ENCODE results near the gene ZNF74. TPM values are rescaled to one million over a fixed set of nuclear protein-coding genes. Genes with fewer than 3 reads are reported as not detected.

ZNF74 gene
- total RNA-seq, 1 experiment from 2014 or later = 11.1 TPM

DNA sequence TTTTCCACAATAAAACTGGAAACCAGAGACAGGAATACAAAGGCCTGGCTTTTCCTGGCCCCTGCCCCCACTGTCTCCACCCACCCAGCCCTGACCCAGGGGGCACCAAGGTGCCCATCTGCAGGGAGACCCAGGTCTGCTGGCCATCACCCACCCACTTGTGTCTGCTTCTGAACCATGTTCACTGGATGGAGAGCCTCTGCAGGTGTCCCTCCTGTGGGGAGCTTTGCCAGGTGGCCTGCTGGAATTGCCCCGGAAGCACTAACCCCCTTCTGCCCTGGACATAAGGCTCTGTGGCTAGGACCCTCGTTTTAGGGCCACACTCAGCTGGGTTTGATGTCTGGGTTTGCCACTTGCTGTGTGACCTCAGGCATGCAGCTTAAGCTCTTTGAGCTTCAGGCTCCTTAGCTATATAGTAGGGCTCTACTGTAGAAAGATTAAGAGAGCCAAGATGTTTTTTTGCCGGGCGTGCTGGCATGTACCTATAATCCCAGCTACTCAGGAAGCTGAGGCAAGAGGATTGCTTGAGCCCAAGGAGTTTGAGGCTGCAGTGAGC, 39.8 kb downstream of the ZNF74 start:
- no TSS peak for BruUV-seq (replicated peaks)
- H3K27ac Mint-ChIP-seq (ENCODE audit: unreplicated experiment) = no peak overlapping the region

DNA sequence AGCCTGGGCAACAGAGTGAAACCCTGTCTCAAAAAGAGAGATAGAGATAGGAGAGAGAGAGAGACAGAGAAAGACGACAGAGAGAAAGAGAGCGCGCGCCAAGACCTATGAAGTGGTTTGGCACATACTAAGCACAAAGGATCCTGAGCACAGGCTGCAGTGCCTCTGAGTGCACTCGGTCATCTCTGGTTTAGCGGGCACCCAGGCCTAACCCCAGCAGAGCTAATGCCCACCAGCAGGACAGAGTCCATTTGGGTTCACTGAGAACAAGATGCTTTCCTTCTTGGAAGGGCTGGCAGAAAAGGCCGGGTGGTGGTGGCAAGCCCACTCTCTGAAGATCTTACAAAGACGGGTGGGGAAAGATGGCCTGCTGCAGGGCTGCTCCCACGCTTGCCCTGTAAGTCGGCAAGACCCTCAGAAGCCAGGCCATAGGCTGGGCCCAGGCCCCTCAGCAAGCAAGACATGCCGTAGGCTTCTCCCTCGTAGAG, 40.4 kb downstream of the ZNF74 start:
- no peak for DNase-seq
- CTCF ChIA-PET = interaction anchor here (1.0 kb wide), 1 partner anchor 16 kb away, joined by 3 read pairs; no protein-coding TSS in a partner anchor
- no peaks in the 10 kb centered on the region for H3K9me3 Mint-ChIP-seq (ENCODE audit: low read depth, unreplicated experiment)
- H3K27ac Mint-ChIP-seq (ENCODE audit: unreplicated experiment) = no peak overlapping the region
- H3K27me3 Mint-ChIP-seq (ENCODE audit: unreplicated experiment) = peaks cover 78% of the 10 kb centered on the region
- H3K4me3 Mint-ChIP-seq (ENCODE audit: low read depth, unreplicated experiment) = no peak overlapping the region
- no TSS peak for BruUV-seq (replicated peaks)
- peaks cover 18% of the 10 kb centered on the region for H3K36me3 Mint-ChIP-seq (ENCODE audit: insufficient read depth, unreplicated experiment)
- H3K4me1 Mint-ChIP-seq (ENCODE audit: low read depth, unreplicated experiment) = peaks cover 9% of the 10 kb centered on the region
- intact Hi-C loops (cut with micrococcal nuclease; ENCODE audit: unreplicated experiment) = no loop called here
- TF ChIP-seq, protein P1, sequence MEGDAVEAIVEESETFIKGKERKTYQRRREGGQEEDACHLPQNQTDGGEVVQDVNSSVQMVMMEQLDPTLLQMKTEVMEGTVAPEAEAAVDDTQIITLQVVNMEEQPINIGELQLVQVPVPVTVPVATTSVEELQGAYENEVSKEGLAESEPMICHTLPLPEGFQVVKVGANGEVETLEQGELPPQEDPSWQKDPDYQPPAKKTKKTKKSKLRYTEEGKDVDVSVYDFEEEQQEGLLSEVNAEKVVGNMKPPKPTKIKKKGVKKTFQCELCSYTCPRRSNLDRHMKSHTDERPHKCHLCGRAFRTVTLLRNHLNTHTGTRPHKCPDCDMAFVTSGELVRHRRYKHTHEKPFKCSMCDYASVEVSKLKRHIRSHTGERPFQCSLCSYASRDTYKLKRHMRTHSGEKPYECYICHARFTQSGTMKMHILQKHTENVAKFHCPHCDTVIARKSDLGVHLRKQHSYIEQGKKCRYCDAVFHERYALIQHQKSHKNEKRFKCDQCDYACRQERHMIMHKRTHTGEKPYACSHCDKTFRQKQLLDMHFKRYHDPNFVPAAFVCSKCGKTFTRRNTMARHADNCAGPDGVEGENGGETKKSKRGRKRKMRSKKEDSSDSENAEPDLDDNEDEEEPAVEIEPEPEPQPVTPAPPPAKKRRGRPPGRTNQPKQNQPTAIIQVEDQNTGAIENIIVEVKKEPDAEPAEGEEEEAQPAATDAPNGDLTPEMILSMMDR (IDR thresholded peaks at IDR 0.05; ENCODE audit: unreplicated experiment) = no peak

More for the DNA sequence above, 39.8 kb downstream of the ZNF74 start:
- no peak overlapping the region for H3K4me3 Mint-ChIP-seq (ENCODE audit: low read depth, unreplicated experiment)
- intact Hi-C loops (cut with micrococcal nuclease; ENCODE audit: unreplicated experiment) = no loop called here
- CTCF ChIA-PET = interaction anchor here (1.0 kb wide), 1 partner anchor 15 kb away, joined by 3 read pairs; no protein-coding TSS in a partner anchor
- DNase-seq = no peak
- H3K27me3 Mint-ChIP-seq (ENCODE audit: unreplicated experiment) = peaks cover 78% of the 10 kb centered on the region
- H3K9me3 Mint-ChIP-seq (ENCODE audit: low read depth, unreplicated experiment) = no peaks in the 10 kb centered on the region
- peaks cover 18% of the 10 kb centered on the region for H3K36me3 Mint-ChIP-seq (ENCODE audit: insufficient read depth, unreplicated experiment)
- TF ChIP-seq, protein P1 (IDR thresholded peaks at IDR 0.05; ENCODE audit: unreplicated experiment) = no peak
- H3K4me1 Mint-ChIP-seq (ENCODE audit: low read depth, unreplicated experiment) = peaks cover 9% of the 10 kb centered on the region

DNA sequence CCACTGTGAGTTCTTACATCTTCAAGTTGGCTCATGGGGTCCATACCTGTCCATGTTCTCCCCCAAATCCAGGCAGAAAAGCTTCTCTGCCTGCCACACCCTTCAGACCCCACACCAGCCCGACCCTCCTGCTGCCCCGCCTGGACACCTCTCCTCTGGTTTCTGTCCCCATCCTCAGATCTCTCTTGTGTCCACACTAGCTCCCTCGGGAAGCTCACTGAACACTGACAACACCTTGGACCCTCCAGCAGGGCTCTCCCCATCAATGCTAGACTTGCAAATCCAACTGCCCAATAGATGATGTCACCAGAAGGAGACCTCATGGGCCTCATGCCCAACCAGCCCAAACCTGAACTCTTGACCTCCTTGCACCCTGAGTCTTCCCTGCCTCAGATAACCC, 40.8 kb downstream of the ZNF74 start:
- Mint-ChIP-seq H3K4me1 (ENCODE audit: low read depth, unreplicated experiment) (peaks cover 9% of the 10 kb centered on the region), H3K27me3 (ENCODE audit: unreplicated experiment) (peaks cover 78% of the 10 kb centered on the region), H3K4me3 (ENCODE audit: low read depth, unreplicated experiment) (no peak overlapping the region), H3K36me3 (ENCODE audit: insufficient read depth, unreplicated experiment) (peaks cover 18% of the 10 kb centered on the region), H3K27ac (ENCODE audit: unreplicated experiment) (no peak overlapping the region), H3K9me3 (ENCODE audit: low read depth, unreplicated experiment) (no peaks in the 10 kb centered on the region)
- TF ChIP-seq, protein P1 (IDR thresholded peaks at IDR 0.05; ENCODE audit: unreplicated experiment) = no peak
- BruUV-seq (replicated peaks) = no TSS peak
- intact Hi-C loops (cut with micrococcal nuclease; ENCODE audit: unreplicated experiment) = no loop called here
- CTCF ChIA-PET = no interaction called here
- DNase-seq = no peak

DNA sequence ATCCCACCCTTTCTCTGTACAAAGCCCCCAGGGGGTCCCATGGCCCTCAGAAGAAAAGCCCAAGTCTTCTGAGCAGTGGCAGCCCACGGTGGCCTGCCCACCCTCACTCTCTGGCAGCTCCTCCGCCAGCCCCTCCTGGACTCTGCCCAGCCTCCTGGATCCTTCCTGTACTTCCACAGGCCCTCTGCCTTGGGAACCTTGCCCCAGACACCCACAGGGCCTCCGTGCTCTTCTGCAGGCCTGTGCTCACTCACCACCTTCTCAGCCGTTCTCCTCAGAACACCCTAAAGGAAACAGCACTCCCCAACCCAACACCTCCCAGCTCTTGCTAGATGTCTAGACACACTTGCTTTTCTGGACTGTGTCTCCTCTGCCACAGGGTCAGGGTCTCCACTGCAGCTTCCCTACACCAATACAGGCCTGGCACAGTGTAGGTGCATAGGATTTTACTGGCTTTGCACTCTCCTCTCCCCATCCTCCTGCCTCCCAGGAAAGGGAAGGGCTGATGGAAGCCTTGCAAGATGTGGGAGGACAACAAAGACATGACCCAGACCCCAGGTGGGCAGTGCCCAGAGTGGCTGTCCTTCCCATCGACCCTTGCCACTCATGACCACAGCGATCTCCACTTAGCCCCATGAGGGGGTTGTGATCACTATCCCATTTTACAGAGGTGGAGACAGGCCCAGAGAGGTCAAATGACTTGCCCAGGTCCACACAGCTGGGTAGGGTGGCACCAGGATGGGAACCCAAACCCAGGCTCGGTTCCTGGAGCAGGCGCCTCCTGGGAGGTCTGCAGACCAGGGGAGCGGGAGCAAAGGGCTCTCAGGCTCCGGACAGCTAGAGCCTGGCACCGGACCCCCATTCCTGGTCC, 41.7 kb downstream of the ZNF74 start:
- Mint-ChIP-seq H3K4me1 (ENCODE audit: low read depth, unreplicated experiment) (peaks cover 9% of the 10 kb centered on the region), H3K36me3 (ENCODE audit: insufficient read depth, unreplicated experiment) (peaks cover 17% of the 10 kb centered on the region), H3K27ac (ENCODE audit: unreplicated experiment) (peak overlapping the region; percentile 44), H3K4me3 (ENCODE audit: low read depth, unreplicated experiment) (no peak overlapping the region), H3K27me3 (ENCODE audit: unreplicated experiment) (peaks cover 78% of the 10 kb centered on the region), H3K9me3 (ENCODE audit: low read depth, unreplicated experiment) (no peaks in the 10 kb centered on the region)
- intact Hi-C loops (cut with micrococcal nuclease; ENCODE audit: unreplicated experiment) = no loop called here
- CTCF ChIA-PET = no interaction called here
- TF ChIP-seq, protein P1 (IDR thresholded peaks at IDR 0.05; ENCODE audit: unreplicated experiment) = no peak
- BruUV-seq (replicated peaks) = no TSS peak
- no peak for DNase-seq
